Keratinocyte (primary cell): ENCODE results near the gene CLDN20. TPM values are rescaled to one million over a fixed set of nuclear protein-coding genes. Genes with fewer than 3 reads are reported as not detected.
A peak's percentile ranks its signal among the peaks of the same experiment; 100 is the strongest.

ENCODE experiments used
- DNase-seq: peaks from one replicate; pipeline ENCODE4 v3.0.0-alpha.2; 2011; ENCODE audit warnings: low read depth, missing footprints, low spot score
- FAIRE-seq: peaks from 2 replicates; lab custom pipeline; 2011; peaks lifted over from hg19 to GRCh38; lab: Jason Lieb, UNC
- H2AFZ ChIP-seq: 2 replicates; pipeline ENCODE4 v1.6.0; 2012; ENCODE audit warnings: low read length, control low read depth, inconsistent platforms; ENCODE audit not compliant: control insufficient read depth
- H3K27ac ChIP-seq: 2 replicates; pipeline ENCODE4 v1.5.1; 2011; ENCODE audit warnings: low read length; ENCODE audit not compliant: control insufficient read depth, insufficient read depth
- H3K27me3 ChIP-seq: 3 replicates; pipeline ENCODE4 v1.6.0; 2011; ENCODE audit warnings: low read length; ENCODE audit not compliant: control insufficient read depth, insufficient read depth; ENCODE audit errors: extremely low read depth
- H3K36me3 ChIP-seq, 2 experiments: 2 replicates in 1 of 2; 3 replicates in 1 of 2; pipeline ENCODE4 v1.5.1; 2011; ENCODE audit warnings: low read length in 2 of 2, mild to moderate bottlenecking in 1 of 2; ENCODE audit not compliant: control insufficient read depth in 2 of 2, insufficient read depth in 2 of 2; ENCODE audit errors: extremely low read depth in 1 of 2
- H3K4me1 ChIP-seq: 3 replicates; pipeline ENCODE4 v1.5.1; 2011; ENCODE audit warnings: low read length; ENCODE audit not compliant: control insufficient read depth, insufficient read depth; ENCODE audit errors: extremely low read depth
- H3K4me2 ChIP-seq: 3 replicates; pipeline ENCODE4 v1.6.0; 2011; ENCODE audit warnings: low read depth, low read length; ENCODE audit not compliant: control insufficient read depth, insufficient read depth; ENCODE audit errors: extremely low read depth
- H3K4me3 ChIP-seq, 3 experiments: fragments of 200-600 bp in 1 of 3; sonication (generic) in 1 of 3; 2 replicates in 2 of 3; 3 replicates in 1 of 3; pipeline ENCODE4 v1.5.1; 2011 to 2016; ENCODE audit warnings: low read length in 3 of 3, mild to moderate bottlenecking in 3 of 3, control low read depth in 2 of 3, inconsistent platforms in 1 of 3, low read depth in 1 of 3, mixed read lengths in 1 of 3, mixed run types in 1 of 3, moderate library complexity in 1 of 3; ENCODE audit not compliant: control insufficient read depth in 2 of 3, insufficient read depth in 2 of 3; ENCODE audit errors: extremely low read depth in 1 of 3
- H3K79me2 ChIP-seq: 2 replicates; pipeline ENCODE4 v1.6.0; 2012; ENCODE audit warnings: low read length; ENCODE audit not compliant: control insufficient read depth, insufficient read depth
- H3K9ac ChIP-seq: 3 replicates; pipeline ENCODE4 v1.6.0; 2011; ENCODE audit warnings: low read length; ENCODE audit not compliant: control insufficient read depth, insufficient read depth; ENCODE audit errors: extremely low read depth
- H3K9me1 ChIP-seq: 3 replicates; pipeline ENCODE4 v1.6.0; 2011; ENCODE audit warnings: low read length; ENCODE audit not compliant: control insufficient read depth, insufficient read depth; ENCODE audit errors: extremely low read depth
- H3K9me3 ChIP-seq: 2 replicates; pipeline ENCODE4 v1.5.1; 2012; ENCODE audit warnings: low read depth, low read length; ENCODE audit not compliant: control insufficient read depth
- H4K20me1 ChIP-seq: 3 replicates; pipeline ENCODE4 v1.6.0; 2011; ENCODE audit warnings: low read length; ENCODE audit not compliant: control insufficient read depth, insufficient read depth; ENCODE audit errors: extremely low read depth
- EZH2 ChIP-seq: IDR thresholded peaks from one replicate; pipeline ENCODE4 v1.6.1; 2012; ENCODE audit warnings: inconsistent platforms, mild to moderate bottlenecking, low read length, moderate library complexity
- dilution Hi-C: fragments of 300-500 bp; cut with MboI; formaldehyde crosslinking; loops from one replicate; pipeline ENCODE4 v1.7.0; 2020; ENCODE audit warnings: low sequenced_read_pairs; ENCODE audit not compliant: extremely low pct_ligation_motif_present
- polyA plus RNA-seq, 5 experiments: library from polyadenylated mRNA; depleted of rRNA in 3 of 5; stranded (reverse) in 3 of 5; stranded (forward) in 1 of 5; unstranded in 1 of 5; fragments of >200 nt; gene quantifications; 1 replicate in 1 of 5; 2 replicates in 3 of 5; 3 replicates in 1 of 5; pipeline versions ENCODE4 v1.2.1 to v1.2.3, GENCODE V29; 2011 to 2012; ENCODE audit warnings: missing spikeins in 2 of 5, low read depth in 1 of 5, low replicate concordance in 1 of 5
- TF ChIP-seq, protein P1 (sequence below), 3 experiments: IDR thresholded peaks in 1 of 3; conservative IDR thresholded peaks in 1 of 3; optimal IDR thresholded peaks in 1 of 3; 2 replicates in 2 of 3; 3 replicates in 1 of 3; pipeline versions ENCODE3 to v1.5.1; 2011; ENCODE audit warnings: low read length in 3 of 3, mild to moderate bottlenecking in 3 of 3, moderate library complexity in 2 of 3, control low read depth in 1 of 3, inconsistent platforms in 1 of 3; ENCODE audit not compliant: insufficient read depth in 2 of 3; ENCODE audit errors: extremely low read depth in 1 of 3

The CLDN20 gene
- polyA plus RNA-seq, 1 donor (not counting 4 experiments of a cell fraction or from before 2014, with no cell fraction given) = 0.09 TPM

- H3K9me3 ChIP-seq = no peaks in the 10 kb centered on the region
- no peak overlapping the region for H3K9ac ChIP-seq
- FAIRE-seq (no peak), DNase-seq (no peak)
- H3K4me2 ChIP-seq = no peak overlapping the region
- no peaks in the 10 kb centered on the region for H3K9me1 ChIP-seq
- no peaks in the 10 kb centered on the region for H3K27me3 ChIP-seq
- H3K27ac ChIP-seq = no peak overlapping the region
- H4K20me1 ChIP-seq = no peaks in the 10 kb centered on the region
- H3K79me2 ChIP-seq = peaks cover 28% of the 10 kb centered on the region
- H3K4me1 ChIP-seq = peaks cover 12% of the 10 kb centered on the region
- dilution Hi-C loops = no loop called here
- TF ChIP-seq EZH2 = no peak
- TF ChIP-seq, protein P1, sequence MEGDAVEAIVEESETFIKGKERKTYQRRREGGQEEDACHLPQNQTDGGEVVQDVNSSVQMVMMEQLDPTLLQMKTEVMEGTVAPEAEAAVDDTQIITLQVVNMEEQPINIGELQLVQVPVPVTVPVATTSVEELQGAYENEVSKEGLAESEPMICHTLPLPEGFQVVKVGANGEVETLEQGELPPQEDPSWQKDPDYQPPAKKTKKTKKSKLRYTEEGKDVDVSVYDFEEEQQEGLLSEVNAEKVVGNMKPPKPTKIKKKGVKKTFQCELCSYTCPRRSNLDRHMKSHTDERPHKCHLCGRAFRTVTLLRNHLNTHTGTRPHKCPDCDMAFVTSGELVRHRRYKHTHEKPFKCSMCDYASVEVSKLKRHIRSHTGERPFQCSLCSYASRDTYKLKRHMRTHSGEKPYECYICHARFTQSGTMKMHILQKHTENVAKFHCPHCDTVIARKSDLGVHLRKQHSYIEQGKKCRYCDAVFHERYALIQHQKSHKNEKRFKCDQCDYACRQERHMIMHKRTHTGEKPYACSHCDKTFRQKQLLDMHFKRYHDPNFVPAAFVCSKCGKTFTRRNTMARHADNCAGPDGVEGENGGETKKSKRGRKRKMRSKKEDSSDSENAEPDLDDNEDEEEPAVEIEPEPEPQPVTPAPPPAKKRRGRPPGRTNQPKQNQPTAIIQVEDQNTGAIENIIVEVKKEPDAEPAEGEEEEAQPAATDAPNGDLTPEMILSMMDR (optimal IDR thresholded peaks at IDR 0.05 in 1 of 3, IDR thresholded peaks at IDR 0.05 in 1 of 3, conservative IDR thresholded peaks at IDR 0.05 in 1 of 3; ENCODE audit: extremely low read depth in 1 of 3, insufficient read depth in 2 of 3, low read length in 3 of 3) = no peak
- H3K36me3 ChIP-seq = peaks cover 0 to 8% of the 10 kb centered on the region in 2 experiments
- peak overlapping the region; percentile 61 for H2AFZ ChIP-seq
- H3K4me3 ChIP-seq = no peak overlapping the region
Measured at GRCh38 chr6:155316419-155316818, 52.6 kb downstream of the CLDN20 start.

- TF ChIP-seq, protein P1 (optimal IDR thresholded peaks at IDR 0.05 in 1 of 3, IDR thresholded peaks at IDR 0.05 in 1 of 3, conservative IDR thresholded peaks at IDR 0.05 in 1 of 3; ENCODE audit: extremely low read depth in 1 of 3, insufficient read depth in 2 of 3, low read length in 3 of 3) = peak in 1 of 3 experiments; percentile 10
- no peak for TF ChIP-seq EZH2
- Histone ChIP-seq H2AFZ (no peak overlapping the region), H3K36me3 (peaks cover 0 to 3% of the 10 kb centered on the region in 2 experiments), H4K20me1 (no peaks in the 10 kb centered on the region), H3K9ac (no peak overlapping the region), H3K9me1 (no peaks in the 10 kb centered on the region), H3K27me3 (no peaks in the 10 kb centered on the region), H3K79me2 (peaks cover 20% of the 10 kb centered on the region), H3K4me3 (no peak overlapping the region), H3K4me1 (peaks cover 8% of the 10 kb centered on the region), H3K27ac (no peak overlapping the region), H3K9me3 (no peaks in the 10 kb centered on the region), H3K4me2 (no peak overlapping the region)
- FAIRE-seq (no peak), DNase-seq (no peak)
- dilution Hi-C loops = no loop called here
Measured at GRCh38 chr6:155317186-155317585, 53.4 kb downstream of the CLDN20 start.
